GM12873 (cell line): ENCODE measurements around the gene BHLHA9.
A peak's percentile ranks its signal among the peaks of the same experiment; 100 is the strongest.

Source experiments
- TF ChIP-seq, protein P1 (sequence below): IDR thresholded peaks from 2 replicates; pipeline ENCODE4 v1.5.1; 2012; ENCODE audit warnings: low read depth, mild to moderate bottlenecking, moderate library complexity, low read length, control low read depth; ENCODE audit not compliant: insufficient read depth; ENCODE audit errors: missing control alignments

BHLHA9 gene

DNA sequence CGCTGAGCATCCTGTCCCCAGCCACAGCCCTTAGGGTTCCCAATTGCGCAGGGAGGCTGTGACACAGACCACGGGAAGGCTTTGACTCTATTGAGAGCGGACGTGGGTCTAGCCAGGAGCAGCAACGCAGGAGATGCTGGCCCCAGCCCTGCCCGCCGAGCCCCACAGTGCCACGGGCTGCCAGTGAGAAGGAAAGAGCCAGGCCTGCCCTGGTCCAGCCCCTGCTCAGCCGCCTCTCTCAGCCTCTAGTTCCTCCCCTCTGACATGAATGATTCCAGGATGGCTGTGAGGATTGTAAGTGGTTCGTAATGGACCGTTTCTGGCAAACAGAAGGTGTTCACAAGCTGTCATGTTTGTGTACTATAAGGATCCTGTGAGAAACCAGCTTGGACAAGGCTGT is 2.5 kb downstream of the BHLHA9 start:
- TF ChIP-seq, protein P1, sequence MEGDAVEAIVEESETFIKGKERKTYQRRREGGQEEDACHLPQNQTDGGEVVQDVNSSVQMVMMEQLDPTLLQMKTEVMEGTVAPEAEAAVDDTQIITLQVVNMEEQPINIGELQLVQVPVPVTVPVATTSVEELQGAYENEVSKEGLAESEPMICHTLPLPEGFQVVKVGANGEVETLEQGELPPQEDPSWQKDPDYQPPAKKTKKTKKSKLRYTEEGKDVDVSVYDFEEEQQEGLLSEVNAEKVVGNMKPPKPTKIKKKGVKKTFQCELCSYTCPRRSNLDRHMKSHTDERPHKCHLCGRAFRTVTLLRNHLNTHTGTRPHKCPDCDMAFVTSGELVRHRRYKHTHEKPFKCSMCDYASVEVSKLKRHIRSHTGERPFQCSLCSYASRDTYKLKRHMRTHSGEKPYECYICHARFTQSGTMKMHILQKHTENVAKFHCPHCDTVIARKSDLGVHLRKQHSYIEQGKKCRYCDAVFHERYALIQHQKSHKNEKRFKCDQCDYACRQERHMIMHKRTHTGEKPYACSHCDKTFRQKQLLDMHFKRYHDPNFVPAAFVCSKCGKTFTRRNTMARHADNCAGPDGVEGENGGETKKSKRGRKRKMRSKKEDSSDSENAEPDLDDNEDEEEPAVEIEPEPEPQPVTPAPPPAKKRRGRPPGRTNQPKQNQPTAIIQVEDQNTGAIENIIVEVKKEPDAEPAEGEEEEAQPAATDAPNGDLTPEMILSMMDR = no peak

DNA sequence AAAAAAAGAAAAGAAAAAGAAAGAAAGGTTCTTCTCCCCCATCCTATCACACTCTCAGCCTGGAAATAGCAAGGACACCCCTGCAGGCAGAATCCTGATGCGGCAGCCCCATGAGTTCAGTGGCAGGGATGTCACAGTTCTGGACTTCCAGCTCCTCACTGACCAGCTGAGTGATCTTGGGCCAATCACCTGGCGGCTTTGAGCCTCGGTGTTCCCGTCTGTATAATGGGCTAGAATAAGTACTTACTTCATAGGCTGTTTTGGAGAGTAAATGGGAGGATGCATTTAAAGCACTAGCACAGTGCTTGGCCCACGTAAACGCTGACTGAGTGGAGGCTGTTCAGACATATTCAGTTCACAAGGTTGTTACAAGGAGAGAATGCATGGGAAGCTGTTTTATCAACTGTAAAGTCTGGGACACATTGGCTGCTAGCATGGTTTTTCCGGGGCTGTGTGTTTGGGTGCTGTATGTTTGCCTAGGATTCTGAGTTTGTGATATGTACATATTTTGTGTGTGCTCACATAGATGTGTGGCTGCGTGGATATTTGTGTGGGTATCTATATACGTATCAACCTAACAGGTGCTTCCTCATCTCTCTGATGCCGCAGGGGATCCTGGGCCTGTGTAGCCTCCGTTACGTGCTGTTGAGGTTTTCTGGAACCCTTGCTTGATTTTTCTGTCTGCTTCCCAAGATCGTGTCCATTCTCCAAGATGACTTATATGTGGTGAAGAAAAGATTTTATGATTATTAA is 3.4 kb downstream of the BHLHA9 start:
- TF ChIP-seq, protein P1 = no peak

DNA sequence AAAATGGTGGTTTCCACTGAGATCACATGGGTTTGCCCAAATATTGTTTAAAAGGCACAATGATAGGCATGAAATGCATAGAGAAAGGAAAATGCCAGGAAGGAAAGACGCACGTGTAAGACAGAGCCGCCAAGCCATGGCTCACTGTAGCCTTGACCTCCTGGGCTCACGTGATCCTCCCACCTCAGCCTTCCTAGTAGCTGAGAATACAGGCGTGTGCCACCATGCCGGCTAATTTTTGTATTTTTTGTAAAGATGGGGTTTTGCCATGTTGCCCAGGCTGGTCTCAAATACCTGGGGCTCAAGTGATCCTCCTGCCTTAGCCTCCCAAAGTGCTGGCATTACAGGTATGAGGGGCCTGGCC is 4.0 kb downstream of the BHLHA9 start:
- TF ChIP-seq, protein P1 = no peak

GRCh38 chr17:1275205-1275961 is 5.1 kb downstream of the BHLHA9 start:
- TF ChIP-seq, protein P1 = no peak

- TF ChIP-seq, protein P1 = peak; percentile 83
Measured at GRCh38 chr17:1275962-1276736, 5.9 kb downstream of the BHLHA9 start.

DNA sequence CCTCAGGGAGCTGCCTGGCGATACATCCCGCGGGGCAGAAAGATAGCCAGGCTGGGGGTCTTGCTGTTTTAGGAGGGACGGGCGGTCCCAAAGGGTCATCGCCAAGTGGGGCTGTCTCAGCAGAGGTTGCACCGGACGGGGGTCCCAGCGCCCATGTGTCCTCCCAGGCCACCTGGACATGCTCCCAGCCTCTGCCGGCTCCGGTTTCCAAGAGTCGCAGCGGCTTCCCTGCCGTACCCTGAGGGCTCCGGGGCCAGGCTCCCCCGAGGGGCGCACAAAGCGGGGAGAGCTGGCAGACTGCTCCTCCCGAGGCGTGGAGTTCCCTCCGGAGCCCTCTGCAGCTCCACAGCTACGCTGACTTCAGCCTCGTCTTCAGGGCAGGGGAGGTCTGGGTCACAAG is 10.4 kb downstream of the BHLHA9 start:
- TF ChIP-seq, protein P1 = no peak
